ENCODE results near the gene BRPF1. TPM values are rescaled to one million over a fixed set of nuclear protein-coding genes. Genes with fewer than 3 reads are reported as not detected.

The BRPF1 gene
- total RNA-seq, 1 donor from 2014 or later, result 23.0 TPM

- Mint-ChIP-seq H3K27me3 (ENCODE audit: unreplicated experiment) (no peaks in the 10 kb centered on the region), H3K4me1 (ENCODE audit: unreplicated experiment) (no peaks in the 10 kb centered on the region), H3K9me3 (ENCODE audit: unreplicated experiment) (no peaks in the 10 kb centered on the region), H3K4me3 (ENCODE audit: unreplicated experiment) (no peak overlapping the region), H3K27ac (ENCODE audit: unreplicated experiment) (no peak overlapping the region), H3K36me3 (ENCODE audit: unreplicated experiment) (peaks cover 10% of the 10 kb centered on the region)
- DNase-seq (ENCODE audit: extremely low spot score, unreplicated experiment), result no peak
- no peak for TF ChIP-seq CTCF (IDR thresholded peaks at IDR 0.05)
Observed at GRCh38 chr3:9776896-9777693, 45.6 kb downstream of the BRPF1 start.

GRCh38 chr3:9777694-9778021 lies 46.1 kb downstream of the BRPF1 start:
- no peak overlapping the region for H3K27ac Mint-ChIP-seq (ENCODE audit: unreplicated experiment)
- H3K9me3 Mint-ChIP-seq (ENCODE audit: unreplicated experiment), result no peaks in the 10 kb centered on the region
- no peaks in the 10 kb centered on the region for H3K4me1 Mint-ChIP-seq (ENCODE audit: unreplicated experiment)
- H3K36me3 Mint-ChIP-seq (ENCODE audit: unreplicated experiment), result peaks cover 13% of the 10 kb centered on the region
- H3K4me3 Mint-ChIP-seq (ENCODE audit: unreplicated experiment), result no peak overlapping the region
- no peak for DNase-seq (ENCODE audit: extremely low spot score, unreplicated experiment)
- H3K27me3 Mint-ChIP-seq (ENCODE audit: unreplicated experiment), result no peaks in the 10 kb centered on the region
- no peak for TF ChIP-seq CTCF (IDR thresholded peaks at IDR 0.05)

- Mint-ChIP-seq H3K27ac (ENCODE audit: unreplicated experiment) (peak overlapping the region; percentile 25), H3K9me3 (ENCODE audit: unreplicated experiment) (no peaks in the 10 kb centered on the region), H3K36me3 (ENCODE audit: unreplicated experiment) (peaks cover 14% of the 10 kb centered on the region), H3K27me3 (ENCODE audit: unreplicated experiment) (no peaks in the 10 kb centered on the region), H3K4me1 (ENCODE audit: unreplicated experiment) (no peaks in the 10 kb centered on the region), H3K4me3 (ENCODE audit: unreplicated experiment) (no peak overlapping the region)
- no peak for TF ChIP-seq CTCF (IDR thresholded peaks at IDR 0.05)
- no peak for DNase-seq (ENCODE audit: extremely low spot score, unreplicated experiment)
Observed at GRCh38 chr3:9778143-9779074, 46.9 kb downstream of the BRPF1 start.

GRCh38 chr3:9779075-9779593 lies 47.6 kb downstream of the BRPF1 start:
- Mint-ChIP-seq H3K9me3 (ENCODE audit: unreplicated experiment) (no peaks in the 10 kb centered on the region), H3K27ac (ENCODE audit: unreplicated experiment) (peak overlapping the region; percentile 25), H3K4me1 (ENCODE audit: unreplicated experiment) (no peaks in the 10 kb centered on the region), H3K36me3 (ENCODE audit: unreplicated experiment) (peaks cover 17% of the 10 kb centered on the region), H3K4me3 (ENCODE audit: unreplicated experiment) (no peak overlapping the region), H3K27me3 (ENCODE audit: unreplicated experiment) (no peaks in the 10 kb centered on the region)
- no peak for TF ChIP-seq CTCF (IDR thresholded peaks at IDR 0.05)
- DNase-seq (ENCODE audit: extremely low spot score, unreplicated experiment), result no peak
